ENCODE data around the gene SETDB2.

The SETDB2 gene

GRCh38 chr13:49459580-49459979 is 15.5 kb downstream of the SETDB2 start:
- peaks cover 10% of the 10 kb centered on the region for H3K9me3 Mint-ChIP-seq
- H3K4me1 Mint-ChIP-seq, result no peaks in the 10 kb centered on the region
- no peaks in the 10 kb centered on the region for H3K27me3 Mint-ChIP-seq (ENCODE audit: low read depth)
- H3K36me3 Mint-ChIP-seq (ENCODE audit: low read depth), result peaks cover 48% of the 10 kb centered on the region
- no peak for TF ChIP-seq CTCF (IDR thresholded peaks at IDR 0.05; ENCODE audit: unreplicated experiment in 3 of 3)
- H3K27ac Mint-ChIP-seq, result no peak overlapping the region
- no peak overlapping the region for H3K4me3 Mint-ChIP-seq

GRCh38 chr13:49464085-49464484 is 20.0 kb downstream of the SETDB2 start:
- no peak for TF ChIP-seq CTCF (IDR thresholded peaks at IDR 0.05; ENCODE audit: unreplicated experiment in 3 of 3)
- Mint-ChIP-seq H3K4me1 (no peaks in the 10 kb centered on the region), H3K36me3 (ENCODE audit: low read depth) (peaks cover 62% of the 10 kb centered on the region), H3K27ac (no peak overlapping the region), H3K4me3 (no peak overlapping the region), H3K27me3 (ENCODE audit: low read depth) (no peaks in the 10 kb centered on the region), H3K9me3 (peaks cover 10% of the 10 kb centered on the region)

- TF ChIP-seq CTCF (IDR thresholded peaks at IDR 0.05; ENCODE audit: unreplicated experiment in 3 of 3), result no peak
- H3K27me3 Mint-ChIP-seq (ENCODE audit: low read depth), result no peaks in the 10 kb centered on the region
- peaks cover 10% of the 10 kb centered on the region for H3K9me3 Mint-ChIP-seq
- H3K4me1 Mint-ChIP-seq, result no peaks in the 10 kb centered on the region
- H3K4me3 Mint-ChIP-seq, result no peak overlapping the region
- peaks cover 67% of the 10 kb centered on the region for H3K36me3 Mint-ChIP-seq (ENCODE audit: low read depth)
- H3K27ac Mint-ChIP-seq, result no peak overlapping the region
Observed at GRCh38 chr13:49464621-49465325, 20.7 kb downstream of the SETDB2 start.

GRCh38 chr13:49466292-49466838 is 22.3 kb downstream of the SETDB2 start:
- Mint-ChIP-seq H3K4me3 (peak overlapping the region in 1 of 3 experiments; percentile 38), H3K4me1 (no peaks in the 10 kb centered on the region), H3K9me3 (peaks cover 10% of the 10 kb centered on the region), H3K36me3 (ENCODE audit: low read depth) (peaks cover 61% of the 10 kb centered on the region), H3K27me3 (ENCODE audit: low read depth) (no peaks in the 10 kb centered on the region), H3K27ac (peak overlapping the region; percentile 82 to 96 (median 93))
- no peak for TF ChIP-seq CTCF (IDR thresholded peaks at IDR 0.05; ENCODE audit: unreplicated experiment in 3 of 3)

- Mint-ChIP-seq H3K9me3 (no peaks in the 10 kb centered on the region), H3K27ac (no peak overlapping the region), H3K36me3 (ENCODE audit: low read depth) (peaks cover 47% of the 10 kb centered on the region), H3K4me1 (no peaks in the 10 kb centered on the region), H3K27me3 (ENCODE audit: low read depth) (no peaks in the 10 kb centered on the region), H3K4me3 (no peak overlapping the region)
- no peak for TF ChIP-seq CTCF (IDR thresholded peaks at IDR 0.05; ENCODE audit: unreplicated experiment in 3 of 3)
Observed at GRCh38 chr13:49472186-49472585, 28.1 kb downstream of the SETDB2 start.

GRCh38 chr13:49476529-49476928 is 32.5 kb downstream of the SETDB2 start:
- Mint-ChIP-seq H3K9me3 (no peaks in the 10 kb centered on the region), H3K4me1 (no peaks in the 10 kb centered on the region), H3K27ac (no peak overlapping the region), H3K36me3 (ENCODE audit: low read depth) (peaks cover 32% of the 10 kb centered on the region), H3K4me3 (no peak overlapping the region), H3K27me3 (ENCODE audit: low read depth) (no peaks in the 10 kb centered on the region)
- TF ChIP-seq CTCF (IDR thresholded peaks at IDR 0.05; ENCODE audit: unreplicated experiment in 3 of 3), result no peak
